ENCODE results near the gene ARL6IP6. TPM values are rescaled to one million over a fixed set of nuclear protein-coding genes. Genes with fewer than 3 reads are reported as not detected.
"Not testable (repeated sequence)": the region's sequence is repeated elsewhere in the genome, so short reads cannot be mapped to it uniquely, and the experiment has no call there.

Gene ARL6IP6
- total and polyA plus RNA-seq, 5 donors from 2014 or later: 19.9 to 41.4 (median 33.1) TPM

DNA sequence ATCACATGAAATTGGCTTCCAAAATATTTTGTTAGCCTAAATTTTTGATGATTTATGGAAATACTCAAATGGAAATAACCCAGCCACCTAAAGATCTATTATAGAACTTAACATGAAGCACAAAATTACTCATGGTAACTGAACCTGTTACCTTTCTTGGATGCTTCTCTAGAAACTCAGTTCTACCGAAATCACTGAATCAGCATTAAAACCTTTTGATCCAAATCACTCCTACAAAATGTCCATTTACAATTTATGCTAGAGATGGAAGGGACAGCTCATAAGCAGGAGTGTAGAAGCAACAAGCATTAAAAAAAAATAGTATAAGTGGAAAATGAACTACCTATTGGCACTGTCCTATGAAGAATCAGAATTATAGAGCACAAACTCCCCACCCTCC lies 3.3 kb upstream of the ARL6IP6 start:
- H3K4me3 Mint-ChIP-seq: peak overlapping the region in 3 of 4 donors; percentile 86 to 99 (median 98)
- H3K9me3 Mint-ChIP-seq: no peaks in the 10 kb centered on the region

DNA sequence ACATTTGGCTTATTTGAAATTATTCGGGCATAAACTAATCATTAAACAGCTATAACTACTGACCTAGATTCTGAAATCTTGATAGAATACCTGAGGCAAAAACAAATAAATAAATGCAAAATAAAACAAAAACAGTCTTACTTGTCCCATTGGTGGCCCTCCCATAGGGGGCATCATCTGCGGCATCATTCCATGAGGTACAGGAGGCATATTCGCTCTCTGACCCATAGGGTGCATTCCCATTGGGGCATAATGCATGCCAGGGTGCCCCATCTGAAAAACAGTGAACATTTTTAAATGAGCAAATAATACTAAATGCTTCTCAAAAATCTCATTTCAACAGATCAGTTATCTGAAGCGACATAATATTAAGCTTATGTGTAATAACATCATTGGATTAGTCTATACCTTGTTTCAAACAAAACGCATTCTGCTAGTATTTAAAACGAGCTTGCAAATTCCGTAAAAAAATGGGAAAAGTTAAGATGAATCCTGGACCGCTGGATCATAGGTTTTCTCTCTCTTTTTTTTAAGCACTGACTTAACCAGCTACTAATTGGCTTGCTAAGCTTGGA lies 2.5 kb upstream of the ARL6IP6 start:
- H3K4me3 ChIP-seq (ENCODE audit: low read depth, low read length): peak overlapping the region; percentile 97
- H3K36me3 Mint-ChIP-seq: peaks cover 30% of the 10 kb centered on the region
- no peaks in the 10 kb centered on the region for H3K9me3 ChIP-seq (ENCODE audit: control insufficient read depth in 2 of 2, low read length in 2 of 2)
- H3K27me3 ChIP-seq (ENCODE audit: control insufficient read depth, insufficient read depth, low read length): no peaks in the 10 kb centered on the region
- peak overlapping the region; percentile 98 to 100 (median 99) for H3K4me3 Mint-ChIP-seq
- H3K27ac Mint-ChIP-seq: peak overlapping the region; percentile 99 to 100 (median 99)
- no peaks in the 10 kb centered on the region for H3K9me3 Mint-ChIP-seq
- peaks cover 8% of the 10 kb centered on the region for H3K27me3 Mint-ChIP-seq
- peaks cover 21% of the 10 kb centered on the region for H3K36me3 ChIP-seq (ENCODE audit: control insufficient read depth, insufficient read depth, low read length)
- peak overlapping the region; percentile 97 for H3K27ac ChIP-seq (ENCODE audit: insufficient read depth, low read length, poor library complexity, severe bottlenecking)
- ATAC-seq (ENCODE audit: low read depth in 2 of 2) (no peak), DNase-seq (peak in 1 of 3 donors; percentile 39)
- H3K4me1 Mint-ChIP-seq: peaks cover 4 to 77% (median 63%) of the 10 kb centered on the region in 4 donors
- peaks cover 49% of the 10 kb centered on the region for H3K4me1 ChIP-seq (ENCODE audit: control insufficient read depth, insufficient read depth, low read length, poor library complexity, severe bottlenecking)

More for the DNA sequence above, 3.3 kb upstream of the ARL6IP6 start:
- Histone ChIP-seq H3K4me3 (ENCODE audit: low read depth, low read length) (peak overlapping the region; percentile 97), H3K27me3 (ENCODE audit: control insufficient read depth, insufficient read depth, low read length) (no peaks in the 10 kb centered on the region), H3K27ac (ENCODE audit: insufficient read depth, low read length, poor library complexity, severe bottlenecking) (peak overlapping the region; percentile 42), H3K4me1 (ENCODE audit: control insufficient read depth, insufficient read depth, low read length, poor library complexity, severe bottlenecking) (peaks cover 52% of the 10 kb centered on the region), H3K9me3 (ENCODE audit: control insufficient read depth in 2 of 2, low read length in 2 of 2) (no peaks in the 10 kb centered on the region), H3K36me3 (ENCODE audit: control insufficient read depth, insufficient read depth, low read length) (peaks cover 25% of the 10 kb centered on the region)
- DNase-seq (no peak), ATAC-seq (ENCODE audit: low read depth in 2 of 2) (no peak)
- H3K36me3 Mint-ChIP-seq: peaks cover 38% of the 10 kb centered on the region
- peaks cover 11 to 77% (median 63%) of the 10 kb centered on the region in 4 donors for H3K4me1 Mint-ChIP-seq
- no peak overlapping the region for H3K27ac Mint-ChIP-seq
- peaks cover 8% of the 10 kb centered on the region for H3K27me3 Mint-ChIP-seq

DNA sequence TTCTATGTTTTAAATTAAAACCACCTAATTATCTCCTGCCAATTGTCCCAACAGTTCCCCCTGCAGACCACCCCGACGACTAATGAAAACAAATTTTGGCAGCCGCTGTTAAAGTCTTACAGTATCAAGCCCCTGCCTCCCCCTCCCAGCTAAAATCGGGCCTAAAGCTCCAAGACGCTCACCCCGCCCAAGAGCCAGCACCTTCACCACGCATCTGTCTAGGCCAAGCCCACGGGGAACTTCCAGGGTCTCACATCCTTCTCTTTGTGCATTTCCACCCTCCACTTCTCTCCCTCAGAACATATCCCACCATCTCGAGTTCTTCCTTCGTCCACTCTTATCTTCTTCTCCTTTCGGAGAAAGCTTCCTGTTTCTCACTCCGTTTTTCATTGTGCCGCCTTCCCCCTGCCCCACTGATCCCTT lies 1.6 kb upstream of the ARL6IP6 start:
- Histone ChIP-seq H3K27ac (ENCODE audit: insufficient read depth, low read length, poor library complexity, severe bottlenecking) (peak overlapping the region; percentile 97), H3K36me3 (ENCODE audit: control insufficient read depth, insufficient read depth, low read length) (peaks cover 19% of the 10 kb centered on the region), H3K4me3 (ENCODE audit: low read depth, low read length) (peak overlapping the region; percentile 97), H3K9me3 (ENCODE audit: control insufficient read depth in 2 of 2, low read length in 2 of 2) (no peaks in the 10 kb centered on the region), H3K4me1 (ENCODE audit: control insufficient read depth, insufficient read depth, low read length, poor library complexity, severe bottlenecking) (peaks cover 49% of the 10 kb centered on the region), H3K27me3 (ENCODE audit: control insufficient read depth, insufficient read depth, low read length) (no peaks in the 10 kb centered on the region)
- Mint-ChIP-seq H3K27me3 (peaks cover 8% of the 10 kb centered on the region), H3K27ac (peak overlapping the region; percentile 99 to 100 (median 99)), H3K4me1 (peaks cover 9 to 79% (median 65%) of the 10 kb centered on the region in 4 donors), H3K36me3 (peaks cover 31% of the 10 kb centered on the region), H3K4me3 (peak overlapping the region; percentile 98 to 100 (median 99)), H3K9me3 (no peaks in the 10 kb centered on the region)
- DNase-seq: peak in 1 of 3 donors; percentile 16
- no peak for ATAC-seq (ENCODE audit: low read depth in 2 of 2)

DNA sequence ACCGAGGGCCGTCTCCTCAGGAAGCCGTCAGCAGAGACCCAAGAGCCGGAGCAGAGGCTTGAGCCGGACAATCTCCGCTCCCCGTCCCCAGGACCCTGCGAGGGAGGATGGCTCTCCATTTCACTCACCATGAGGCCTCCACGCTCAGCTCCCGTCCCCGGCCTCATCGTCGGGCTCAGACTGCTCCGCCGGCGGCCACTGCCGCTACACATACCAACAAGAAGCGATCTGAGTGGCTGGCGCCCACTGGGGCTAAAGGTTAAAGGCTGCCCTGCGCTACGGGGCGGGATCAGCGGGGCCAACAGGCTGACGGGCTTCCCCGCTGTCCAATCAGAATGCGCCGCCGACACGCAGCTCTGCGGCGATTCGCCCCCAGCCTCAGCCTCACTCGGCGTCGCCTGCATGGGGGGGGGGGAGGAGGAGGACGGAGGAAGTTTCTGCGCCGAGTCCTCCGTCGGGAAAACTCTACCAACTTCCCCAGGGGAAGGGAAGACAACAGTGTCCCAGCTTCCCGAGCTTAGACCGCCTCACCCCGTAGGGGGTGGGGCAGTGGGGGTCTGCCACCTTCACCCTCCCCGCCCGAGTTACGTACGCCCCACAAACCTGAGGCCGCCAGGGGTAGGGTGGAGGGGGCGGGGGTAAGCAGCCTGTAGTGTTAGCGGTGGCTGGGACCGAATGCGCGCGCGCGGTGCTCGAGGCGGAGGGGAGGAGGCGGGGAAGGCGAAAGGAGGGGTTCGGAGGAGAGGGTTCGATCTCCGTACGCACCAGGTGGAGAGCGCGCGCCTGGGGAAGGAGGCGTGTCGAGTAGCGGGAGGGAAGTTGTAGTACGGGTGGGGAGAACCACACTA lies 968 bp upstream of the ARL6IP6 start, which contains the start of gene PRPF40A:
Gene PRPF40A, minus strand, starts transcription at position 234 of the 848 bp plus-strand sequence. Its CDS starts 22 bp downstream, at position 212.
- peaks cover 55% of the 10 kb centered on the region for H3K4me1 ChIP-seq (ENCODE audit: control insufficient read depth, insufficient read depth, low read length, poor library complexity, severe bottlenecking)
- H3K4me3 Mint-ChIP-seq: peak within 1 kb of the TSS; percentile 98 to 100 (median 99)
- peaks cover 16 to 79% (median 65%) of the 10 kb centered on the region in 4 donors for H3K4me1 Mint-ChIP-seq
- peak within 1 kb of the TSS; percentile 99 to 100 (median 99) for H3K27ac Mint-ChIP-seq
- H3K27me3 Mint-ChIP-seq: peaks cover 8% of the 10 kb centered on the region
- H3K36me3 ChIP-seq (ENCODE audit: control insufficient read depth, insufficient read depth, low read length): peaks cover 19% of the 10 kb centered on the region
- H3K9me3 ChIP-seq (ENCODE audit: control insufficient read depth in 2 of 2, low read length in 2 of 2): no peaks in the 10 kb centered on the region
- peak within 1 kb of the TSS; percentile 97 for H3K27ac ChIP-seq (ENCODE audit: insufficient read depth, low read length, poor library complexity, severe bottlenecking)
- ATAC-seq (ENCODE audit: low read depth in 2 of 2): peak; percentile 77 to 80
- peaks cover 26% of the 10 kb centered on the region for H3K36me3 Mint-ChIP-seq
- no peaks in the 10 kb centered on the region for H3K9me3 Mint-ChIP-seq
- no peaks in the 10 kb centered on the region for H3K27me3 ChIP-seq (ENCODE audit: control insufficient read depth, insufficient read depth, low read length)
- peak within 1 kb of the TSS; percentile 97 for H3K4me3 ChIP-seq (ENCODE audit: low read depth, low read length)
- DNase-seq: peak; percentile 99

DNA sequence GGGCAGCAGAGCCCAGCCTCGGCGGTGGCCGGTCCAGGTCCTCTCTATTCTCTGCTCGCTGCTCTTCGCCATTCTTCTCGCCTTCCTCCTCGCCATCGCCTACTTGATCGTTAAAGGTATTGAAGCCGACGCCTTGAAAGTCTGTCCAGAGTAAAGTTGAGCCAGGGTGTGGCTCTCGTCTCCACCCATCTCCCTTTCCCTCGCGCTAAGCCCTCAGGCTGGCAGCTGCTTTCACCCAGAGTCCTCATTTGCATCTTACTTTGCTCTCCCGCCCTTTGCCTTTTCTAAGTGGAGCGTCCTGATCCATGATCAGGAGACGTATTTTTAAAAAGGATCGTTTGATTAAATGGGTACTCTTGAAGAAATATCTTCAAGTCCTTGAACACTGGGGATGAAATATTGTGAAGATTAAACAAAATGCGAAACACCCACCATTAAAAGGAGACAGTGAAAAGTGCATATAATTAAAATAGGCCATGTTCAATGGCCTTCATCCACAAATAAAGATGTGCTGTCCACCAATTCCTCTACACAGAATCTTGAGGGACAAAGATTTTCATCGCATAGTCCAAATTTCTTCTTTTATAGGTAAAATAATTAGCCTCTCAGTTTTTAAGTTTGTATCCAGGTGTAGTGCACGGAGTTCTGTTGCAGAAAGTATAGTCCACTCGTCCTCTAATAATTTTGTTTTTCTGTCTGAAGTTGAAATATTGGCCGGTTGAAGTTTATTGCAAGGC lies 657 bp downstream of the ARL6IP6 start:
- Histone ChIP-seq H3K4me1 (ENCODE audit: control insufficient read depth, insufficient read depth, low read length, poor library complexity, severe bottlenecking) (peaks cover 50% of the 10 kb centered on the region), H3K4me3 (ENCODE audit: low read depth, low read length) (peak overlapping the region; percentile 91), H3K9me3 (ENCODE audit: control insufficient read depth in 2 of 2, low read length in 2 of 2) (no peaks in the 10 kb centered on the region), H3K36me3 (ENCODE audit: control insufficient read depth, insufficient read depth, low read length) (peaks cover 11% of the 10 kb centered on the region), H3K27ac (ENCODE audit: insufficient read depth, low read length, poor library complexity, severe bottlenecking) (peak overlapping the region; percentile 97), H3K27me3 (ENCODE audit: control insufficient read depth, insufficient read depth, low read length) (no peaks in the 10 kb centered on the region)
- Mint-ChIP-seq H3K27ac (peak overlapping the region; percentile 99 to 100 (median 99)), H3K4me1 (peaks cover 26 to 81% (median 66%) of the 10 kb centered on the region in 4 donors), H3K36me3 (peaks cover 30% of the 10 kb centered on the region), H3K4me3 (peak overlapping the region; percentile 98 to 100 (median 99)), H3K9me3 (no peaks in the 10 kb centered on the region), H3K27me3 (peaks cover 8% of the 10 kb centered on the region)
- ATAC-seq (ENCODE audit: low read depth in 2 of 2): no peak
- peak in 1 of 3 donors; percentile 74 for DNase-seq

DNA sequence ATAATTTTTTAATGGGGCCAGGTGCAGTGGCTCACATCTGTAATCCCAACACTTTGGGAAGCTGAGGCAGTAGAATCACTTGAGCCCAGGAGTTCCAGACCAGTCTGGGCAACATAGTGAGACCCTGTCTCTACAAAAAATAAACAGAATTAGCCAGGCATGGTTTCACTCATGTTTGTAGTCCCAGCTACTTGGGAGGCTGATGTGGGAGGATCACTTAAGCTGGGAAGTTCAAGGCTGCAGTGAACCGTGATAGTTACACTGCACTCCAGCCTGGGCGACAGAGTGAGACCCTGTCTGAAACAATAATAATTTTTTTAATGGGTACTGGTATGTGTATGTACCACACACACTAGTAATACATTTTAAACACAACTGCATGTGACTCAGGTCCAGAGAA lies 2.4 kb downstream of the ARL6IP6 start:
- peaks cover 8% of the 10 kb centered on the region for H3K27me3 Mint-ChIP-seq
- no peaks in the 10 kb centered on the region for H3K27me3 ChIP-seq (ENCODE audit: control insufficient read depth, insufficient read depth, low read length)
- H3K9me3 Mint-ChIP-seq: no peaks in the 10 kb centered on the region
- peak overlapping the region; percentile 91 for H3K4me3 ChIP-seq (ENCODE audit: low read depth, low read length)
- peaks cover 5% of the 10 kb centered on the region for H3K36me3 ChIP-seq (ENCODE audit: control insufficient read depth, insufficient read depth, low read length)
- ATAC-seq (ENCODE audit: low read depth in 2 of 2) (no peak), DNase-seq (no peak)
- peak overlapping the region in 1 of 3 donors; percentile 18 for H3K27ac Mint-ChIP-seq
- no peak overlapping the region for H3K27ac ChIP-seq (ENCODE audit: insufficient read depth, low read length, poor library complexity, severe bottlenecking)
- H3K4me3 Mint-ChIP-seq: peak overlapping the region; percentile 54 to 99 (median 96)
- peaks cover 26 to 88% (median 64%) of the 10 kb centered on the region in 4 donors for H3K4me1 Mint-ChIP-seq
- peaks cover 38% of the 10 kb centered on the region for H3K4me1 ChIP-seq (ENCODE audit: control insufficient read depth, insufficient read depth, low read length, poor library complexity, severe bottlenecking)
- no peaks in the 10 kb centered on the region for H3K9me3 ChIP-seq (ENCODE audit: control insufficient read depth in 2 of 2, low read length in 2 of 2)
- peaks cover 24% of the 10 kb centered on the region for H3K36me3 Mint-ChIP-seq

DNA sequence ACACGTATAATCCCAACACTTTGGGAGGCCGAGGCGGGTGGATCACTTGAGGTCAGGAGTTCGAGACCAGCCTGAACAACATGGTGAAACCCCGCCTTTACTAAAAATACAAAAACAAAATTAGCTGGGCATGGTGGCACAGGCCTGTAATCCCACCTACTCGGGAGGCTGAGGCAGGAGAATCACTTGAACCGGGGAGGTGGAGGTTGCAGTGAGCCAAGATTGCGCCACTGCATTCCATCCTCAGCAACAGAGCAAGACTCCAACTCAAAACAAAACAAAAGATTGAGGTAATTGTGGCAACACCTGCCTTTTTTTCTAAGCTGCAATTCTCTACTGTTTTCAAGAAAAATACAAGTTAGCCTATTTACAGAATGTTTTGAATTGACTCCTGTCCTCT lies 4.2 kb downstream of the ARL6IP6 start:
- not testable (repeated sequence) for H3K27ac Mint-ChIP-seq; ATAC-seq (ENCODE audit: low read depth in 2 of 2); H3K36me3 ChIP-seq (ENCODE audit: control insufficient read depth, insufficient read depth, low read length); H3K27me3 Mint-ChIP-seq; H3K27ac ChIP-seq (ENCODE audit: insufficient read depth, low read length, poor library complexity, severe bottlenecking); H3K27me3 ChIP-seq (ENCODE audit: control insufficient read depth, insufficient read depth, low read length); DNase-seq; H3K9me3 Mint-ChIP-seq; H3K9me3 ChIP-seq (ENCODE audit: control insufficient read depth in 2 of 2, low read length in 2 of 2)
- H3K4me3 ChIP-seq (ENCODE audit: low read depth, low read length): peak overlapping the region; percentile 20
- peaks cover 25 to 83% (median 50%) of the 10 kb centered on the region in 4 donors for H3K4me1 Mint-ChIP-seq
- H3K4me3 Mint-ChIP-seq: peak overlapping the region in 2 of 4 donors; percentile 15 to 78
- peaks cover 12% of the 10 kb centered on the region for H3K36me3 Mint-ChIP-seq
- peaks cover 26% of the 10 kb centered on the region for H3K4me1 ChIP-seq (ENCODE audit: control insufficient read depth, insufficient read depth, low read length, poor library complexity, severe bottlenecking)

Data from CD4-positive, CD25-positive, alpha-beta regulatory T cell (primary cell).